GM19023 (cell line): ENCODE measurements around the gene GRM7.
A peak's percentile ranks its signal among the peaks of the same experiment; 100 is the strongest.

Experiments used
- ATAC-seq: cut with Tn5 transposase; IDR thresholded peaks from one replicate; pipeline ENCODE4 v1.9.1; 2021; ENCODE audit warnings: mild to moderate bottlenecking, moderate library complexity; ENCODE audit not compliant: unreplicated experiment

GRM7 gene

GRCh38 chr3:7461202-7461825, 600.4 kb downstream of the GRM7 start:
- ATAC-seq: peak; percentile 83

- no peak for ATAC-seq
These were observed 609.0 kb downstream of the GRM7 start for GRCh38 chr3:7469866-7470265.

GRCh38 chr3:7484636-7485035, 623.7 kb downstream of the GRM7 start:
- ATAC-seq: no peak

DNA sequence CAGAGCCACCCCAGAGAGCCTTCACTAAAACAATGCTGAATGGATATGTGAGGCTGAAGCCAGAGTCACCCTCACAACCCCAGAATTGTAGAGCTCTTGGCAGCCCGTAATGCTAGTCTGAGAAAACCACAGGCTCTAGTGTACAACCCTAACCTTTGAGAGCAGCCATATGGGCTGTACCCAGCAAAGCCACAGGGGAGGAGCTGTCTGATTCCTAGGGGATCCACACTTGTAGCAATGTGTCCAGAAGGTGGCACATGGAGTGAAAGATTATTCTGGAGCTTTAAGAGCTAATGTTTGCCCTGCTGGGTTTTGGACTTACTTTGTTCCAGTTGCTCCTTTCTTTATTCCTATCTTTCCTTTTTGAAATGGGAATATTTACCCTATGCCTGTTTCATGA, 626.8 kb downstream of the GRM7 start:
- ATAC-seq: no peak

DNA sequence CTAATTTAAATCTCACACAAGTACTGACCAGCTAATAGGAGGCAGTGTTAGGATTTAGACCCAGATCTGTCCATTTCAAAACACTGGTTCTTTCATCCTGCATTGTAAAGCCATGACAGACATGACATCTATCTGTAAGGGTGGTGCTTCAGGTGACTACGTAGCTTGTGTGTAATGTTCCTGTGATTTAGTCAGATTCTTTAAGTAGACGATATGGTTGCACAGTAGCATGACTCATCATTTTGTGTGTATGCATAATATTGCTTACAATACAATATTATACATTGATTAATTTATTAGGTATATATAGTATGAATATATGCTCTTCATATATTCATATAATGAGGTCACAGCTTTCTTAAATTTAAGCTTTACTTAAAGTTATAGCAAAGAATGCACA, 628.5 kb downstream of the GRM7 start:
- no peak for ATAC-seq

DNA sequence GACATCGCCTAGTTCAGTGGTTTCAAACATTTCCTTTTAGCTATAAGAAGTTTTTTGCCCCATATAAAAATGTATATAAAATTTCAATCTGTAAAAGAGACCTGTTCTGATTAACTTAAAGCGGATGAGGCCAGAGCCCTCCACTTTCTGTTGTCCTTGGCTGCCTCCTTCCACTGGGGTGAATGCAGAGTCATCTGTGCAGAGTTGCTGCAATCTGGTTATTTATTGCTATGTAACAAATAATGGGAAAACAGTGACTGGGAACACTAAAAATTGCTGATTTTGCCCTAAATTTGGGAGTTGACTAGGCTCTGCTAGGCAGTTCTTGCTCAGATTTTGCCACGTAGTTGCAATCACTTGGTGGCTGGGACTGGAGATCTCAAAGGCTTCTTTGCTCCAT, 637.8 kb downstream of the GRM7 start:
- ATAC-seq: no peak

DNA sequence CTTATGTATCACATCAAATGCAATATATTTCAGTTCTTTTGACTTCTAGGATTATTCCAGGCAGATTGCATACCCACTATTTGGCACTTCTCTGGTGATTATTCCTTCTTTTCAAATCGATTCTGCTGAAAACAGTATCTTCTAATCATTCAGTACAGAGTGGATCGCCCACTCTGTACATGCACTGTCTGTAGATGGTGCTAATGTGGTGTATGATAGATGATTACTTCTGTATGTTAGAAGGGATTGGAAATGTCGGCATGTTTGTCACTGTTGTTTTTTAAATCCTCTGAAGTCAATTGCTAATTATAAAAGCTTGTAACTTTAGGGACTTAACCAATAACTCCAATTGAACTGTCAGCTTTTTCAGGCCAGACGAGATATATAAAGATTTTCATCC, 642.5 kb downstream of the GRM7 start:
- no peak for ATAC-seq

DNA sequence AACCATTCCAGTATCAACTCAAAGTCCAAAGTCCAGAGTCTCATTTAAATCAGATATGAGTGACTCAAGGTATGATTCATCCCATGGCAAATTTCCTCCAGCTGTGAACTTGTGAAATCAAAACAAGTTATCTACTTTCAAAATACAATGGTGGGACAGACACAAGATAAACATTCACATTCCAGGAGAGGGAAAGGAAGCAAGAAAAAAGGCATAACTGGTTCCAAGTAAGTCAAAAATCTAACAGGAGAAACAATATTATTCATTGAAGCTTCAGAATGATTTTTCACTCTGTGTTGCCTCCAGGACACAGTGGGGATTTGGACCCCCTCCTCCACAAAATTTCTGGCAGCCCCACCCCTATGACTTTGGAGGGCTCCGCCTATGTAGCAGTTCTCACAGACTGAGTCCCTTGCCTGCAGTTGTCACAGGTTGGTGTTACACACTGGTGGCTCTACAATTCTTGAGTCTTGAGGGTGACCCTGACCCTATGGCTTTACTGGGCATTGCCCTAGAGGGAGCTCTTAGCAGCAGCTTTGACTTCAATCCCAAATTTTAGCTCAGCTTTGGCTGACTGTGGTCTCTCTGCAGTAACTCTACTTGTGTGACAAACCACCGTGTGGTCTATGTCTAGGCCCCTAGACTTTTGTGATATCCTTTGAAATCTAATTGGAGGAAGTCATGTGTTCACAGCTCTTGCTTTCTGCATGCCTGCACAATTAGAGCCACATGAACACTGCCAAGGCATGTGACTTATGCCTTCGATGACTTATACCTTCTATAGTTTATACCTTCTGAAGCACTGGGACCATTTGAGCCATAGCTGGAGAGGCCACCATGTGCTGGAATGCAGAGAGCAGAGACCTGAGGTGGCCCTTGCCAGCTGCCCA, 644.2 kb downstream of the GRM7 start:
- ATAC-seq: no peak

DNA sequence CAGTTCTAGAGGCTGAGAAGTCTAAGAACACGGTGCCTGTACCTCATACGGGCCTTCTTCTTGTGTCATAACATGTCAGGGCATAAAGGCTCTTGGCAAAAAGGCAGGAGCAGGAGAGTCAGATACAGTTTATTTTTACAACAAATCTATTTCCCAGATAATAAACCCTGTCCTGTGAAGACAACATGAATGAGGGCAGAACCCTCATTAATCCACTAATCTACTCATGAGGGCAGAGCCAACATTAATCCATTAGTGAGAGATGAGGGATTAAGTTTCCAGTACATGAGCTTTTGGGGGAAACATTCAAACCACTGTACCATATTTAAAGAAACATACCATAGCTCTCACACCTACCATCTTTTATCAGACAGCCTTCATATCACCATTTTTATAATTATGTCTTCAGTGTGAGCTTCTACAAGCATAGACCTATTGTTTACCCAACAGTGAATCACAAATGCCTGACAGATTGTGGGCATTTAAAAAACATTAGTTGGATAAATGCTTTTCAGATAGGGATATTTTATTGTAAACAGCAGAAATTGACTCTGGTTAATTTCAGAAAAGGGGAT, 645.8 kb downstream of the GRM7 start:
- no peak for ATAC-seq

- ATAC-seq: no peak
These were observed 647.9 kb downstream of the GRM7 start for GRCh38 chr3:7508821-7509220.

DNA sequence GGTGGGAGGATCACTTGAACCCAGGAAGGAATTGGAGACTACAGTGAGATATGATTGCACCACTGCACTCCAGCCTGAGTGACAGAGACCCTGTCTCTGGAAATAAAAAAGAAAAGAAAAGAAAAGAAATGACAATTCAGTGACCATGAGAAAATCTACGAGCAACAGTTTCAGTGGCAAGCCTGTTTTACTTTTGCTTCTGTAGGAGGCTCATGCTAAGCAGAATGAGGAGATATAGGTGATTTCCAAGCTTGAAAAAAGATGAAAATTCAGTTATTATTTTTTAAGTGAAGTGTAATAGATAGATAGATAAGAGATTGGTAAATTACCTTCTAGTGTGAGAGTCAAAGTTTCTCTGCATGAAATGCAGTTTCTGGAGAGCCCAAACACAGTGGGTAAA, 651.1 kb downstream of the GRM7 start:
- ATAC-seq: no peak

- no peak for ATAC-seq
These were observed 657.1 kb downstream of the GRM7 start for GRCh38 chr3:7518026-7518425.

- no peak for ATAC-seq
These were observed 657.5 kb downstream of the GRM7 start for GRCh38 chr3:7518456-7518855.

DNA sequence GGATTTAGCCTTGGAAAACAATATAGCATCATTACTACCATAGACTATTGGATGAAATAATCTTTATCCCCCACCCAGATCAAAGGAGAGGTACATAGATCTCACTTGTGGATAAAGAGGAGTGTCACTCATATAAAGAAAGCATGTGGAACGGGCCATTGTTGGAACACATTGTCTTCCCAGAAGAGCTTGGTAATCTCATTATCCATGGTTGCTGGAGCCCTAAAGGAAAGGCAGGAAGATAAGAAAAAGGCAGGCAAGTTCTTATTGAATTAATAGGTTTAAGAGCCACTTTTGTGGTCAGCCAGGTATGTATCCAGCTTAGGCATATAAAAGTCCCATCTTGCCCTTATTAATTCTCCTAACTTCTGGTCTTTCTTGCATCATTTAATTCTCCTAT, 659.1 kb downstream of the GRM7 start:
- ATAC-seq: no peak

DNA sequence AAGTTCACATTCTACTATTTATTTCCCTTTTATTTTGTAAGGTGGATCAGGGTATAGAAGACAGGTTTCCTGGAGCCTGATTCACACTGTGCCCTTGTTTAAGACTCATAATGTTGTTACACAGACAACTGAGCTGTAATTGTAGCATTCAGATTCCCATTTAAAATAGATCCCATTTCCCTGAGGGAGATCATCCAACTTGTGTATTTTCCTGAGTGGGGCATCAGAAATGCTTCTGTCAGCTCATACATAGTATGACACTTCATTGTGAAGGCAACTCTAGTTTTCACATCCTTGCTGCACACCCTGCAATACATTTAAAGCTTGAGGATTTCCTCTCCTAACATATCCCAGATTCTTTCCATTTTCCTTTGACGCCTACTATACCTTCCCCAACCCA, 659.7 kb downstream of the GRM7 start:
- no peak for ATAC-seq

- no peak for ATAC-seq
These were observed 675.6 kb downstream of the GRM7 start for GRCh38 chr3:7536510-7536909.

DNA sequence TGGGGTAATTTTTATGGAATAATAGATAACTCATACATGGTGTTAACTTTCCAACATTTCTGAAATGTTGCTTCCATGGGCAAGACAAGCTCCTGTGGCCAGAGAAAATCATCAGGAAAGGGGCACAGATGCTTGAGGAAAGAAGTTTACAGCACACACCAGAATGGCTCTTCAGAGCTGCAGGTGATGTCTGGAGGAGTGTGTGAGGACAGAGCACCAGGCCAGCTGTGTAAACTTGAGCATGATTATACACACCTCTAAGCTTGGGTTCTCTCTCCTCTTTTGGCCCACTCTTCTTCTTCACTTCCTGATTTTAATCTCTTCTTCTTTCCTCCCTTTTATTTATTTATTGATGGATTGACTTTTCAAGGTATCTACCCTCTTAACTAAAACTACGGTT, 676.0 kb downstream of the GRM7 start:
- no peak for ATAC-seq

GRCh38 chr3:7543294-7543880, 682.5 kb downstream of the GRM7 start:
- ATAC-seq: no peak

DNA sequence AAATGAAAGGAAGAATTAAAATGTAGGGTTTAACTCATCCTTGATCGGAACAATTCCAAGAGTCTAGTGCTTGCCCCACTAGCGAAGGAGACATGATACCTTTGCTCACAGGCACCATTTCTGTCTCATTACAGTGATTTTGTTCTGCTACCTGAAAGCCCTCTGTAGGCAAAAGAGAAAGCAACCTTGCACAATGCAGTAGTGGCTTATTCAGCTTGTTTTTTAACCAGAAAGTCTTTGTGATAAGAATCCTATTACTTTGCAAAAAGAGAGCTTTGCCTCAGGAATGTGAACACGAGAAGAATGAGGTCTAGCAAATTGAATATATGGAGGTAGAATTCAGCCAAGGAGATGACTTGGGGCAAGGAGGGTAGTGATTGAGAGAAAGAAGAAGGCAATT, 684.4 kb downstream of the GRM7 start:
- no peak for ATAC-seq

DNA sequence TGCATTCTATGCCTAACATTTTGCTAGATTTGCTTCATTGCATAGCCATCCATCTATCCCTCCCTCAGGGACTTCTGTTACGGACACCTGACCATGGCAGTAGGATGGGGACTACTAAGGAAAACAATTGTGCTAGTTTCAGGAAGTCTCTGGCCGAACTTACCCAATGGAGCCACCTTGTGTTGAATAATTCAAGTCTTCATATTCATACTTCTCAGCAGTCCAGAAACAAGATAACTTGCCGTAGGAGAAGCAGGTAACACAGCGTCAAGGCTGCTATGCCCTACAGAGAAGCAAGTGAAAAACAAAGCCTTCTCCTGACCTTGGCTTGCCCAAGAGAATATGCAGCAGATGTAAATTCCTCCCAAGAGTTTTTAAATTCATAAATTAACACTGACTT, 685.3 kb downstream of the GRM7 start:
- no peak for ATAC-seq

DNA sequence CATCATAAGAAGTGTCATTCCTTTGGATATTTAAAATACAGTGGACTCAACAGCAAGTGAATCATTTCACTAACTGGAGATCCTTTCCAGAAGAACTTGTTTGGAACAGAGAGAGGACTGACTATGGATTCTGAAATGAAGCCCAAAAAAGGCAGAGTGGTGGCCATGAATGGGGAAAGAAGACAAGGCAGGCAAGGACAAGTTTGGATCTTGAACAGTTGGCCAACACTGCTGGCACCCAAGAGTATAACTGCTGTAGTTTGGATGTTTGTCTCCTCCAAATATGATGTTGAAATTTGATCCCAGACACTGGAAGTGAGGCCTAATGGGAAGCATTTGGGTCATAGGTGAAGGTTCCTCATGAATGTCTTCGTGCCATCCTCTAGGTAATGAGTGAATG, 686.9 kb downstream of the GRM7 start:
- no peak for ATAC-seq

- no peak for ATAC-seq
These were observed 702.0 kb downstream of the GRM7 start for GRCh38 chr3:7562892-7563291.
